Measurements from ENCODE around the gene KCNJ18. TPM values are rescaled to one million over a fixed set of nuclear protein-coding genes. Genes with fewer than 3 reads are reported as not detected.
"Not testable (repeated sequence)": the region's sequence is repeated elsewhere in the genome, so short reads cannot be mapped to it uniquely, and the experiment has no call there.

The KCNJ18 gene
- total RNA-seq, 4 donors from 2014 or later, result not detected

DNA sequence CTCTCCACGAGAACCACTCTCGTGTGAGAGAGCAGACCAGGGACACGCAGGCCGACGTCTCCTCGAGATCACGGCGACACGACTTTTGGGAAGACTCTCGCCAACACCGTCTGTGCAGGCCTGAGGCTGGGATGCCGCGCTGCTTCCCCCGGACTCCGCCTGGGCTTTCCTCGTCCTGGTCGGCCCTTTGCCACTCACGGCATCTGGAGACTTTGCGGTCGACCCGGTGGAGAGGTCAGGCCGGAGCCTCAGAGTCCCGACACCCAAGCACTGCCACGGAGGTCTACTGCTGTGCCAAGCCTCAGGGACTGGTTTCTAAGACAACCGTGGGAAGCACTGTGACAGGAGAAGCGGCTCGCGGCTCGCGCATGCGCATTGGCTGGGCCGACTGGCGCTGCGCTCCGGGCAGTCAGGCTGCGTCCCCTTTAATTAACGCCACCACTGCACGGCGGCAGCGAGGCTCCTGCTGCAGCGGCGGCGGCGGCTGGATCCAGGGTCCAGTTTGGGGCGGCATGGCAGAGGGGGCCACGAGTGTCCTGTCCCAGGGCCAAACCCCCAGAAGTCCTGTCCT is 9.1 kb upstream of the KCNJ18 start:
- not testable (repeated sequence) for DNase-seq

DNA sequence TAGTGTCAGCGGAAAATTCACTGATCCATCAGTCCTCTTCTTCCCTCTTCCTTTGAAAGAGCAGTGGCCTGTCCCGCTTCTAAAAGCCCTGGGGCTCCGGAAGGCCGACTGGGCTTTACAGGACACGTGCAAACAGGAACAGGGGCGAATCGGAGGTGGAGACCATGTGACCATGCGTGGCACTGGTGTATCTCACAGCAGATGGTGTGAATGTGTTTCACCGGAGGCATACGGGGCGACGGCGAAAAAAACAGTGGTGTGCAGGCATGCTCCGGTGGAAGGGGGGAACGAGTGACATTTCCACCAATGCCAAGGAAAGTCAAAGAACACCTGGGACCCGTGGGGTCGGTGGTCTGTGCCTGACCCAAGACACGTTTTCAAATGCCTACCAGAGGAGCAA is 8.4 kb upstream of the KCNJ18 start:
- H3K4me3 ChIP-seq; in situ Hi-C loops (cut with MboI; ENCODE audit: low sequenced_read_pairs in 4 of 4); H3K36me3 ChIP-seq; ATAC-seq; H3K9me3 ChIP-seq; H3K27me3 ChIP-seq; H3K4me1 ChIP-seq; intact Hi-C loops (cut with DNase I; ENCODE audit: low total_unique reads); DNase-seq; H3K27ac ChIP-seq: not testable (repeated sequence)

More for the DNA sequence above, 9.1 kb upstream of the KCNJ18 start:
- ATAC-seq; H3K27me3 ChIP-seq; H3K4me1 ChIP-seq; H3K27ac ChIP-seq; H3K4me3 ChIP-seq; in situ Hi-C loops (cut with MboI; ENCODE audit: low sequenced_read_pairs in 4 of 4); H3K36me3 ChIP-seq; H3K9me3 ChIP-seq; intact Hi-C loops (cut with DNase I; ENCODE audit: low total_unique reads): not testable (repeated sequence)

DNA sequence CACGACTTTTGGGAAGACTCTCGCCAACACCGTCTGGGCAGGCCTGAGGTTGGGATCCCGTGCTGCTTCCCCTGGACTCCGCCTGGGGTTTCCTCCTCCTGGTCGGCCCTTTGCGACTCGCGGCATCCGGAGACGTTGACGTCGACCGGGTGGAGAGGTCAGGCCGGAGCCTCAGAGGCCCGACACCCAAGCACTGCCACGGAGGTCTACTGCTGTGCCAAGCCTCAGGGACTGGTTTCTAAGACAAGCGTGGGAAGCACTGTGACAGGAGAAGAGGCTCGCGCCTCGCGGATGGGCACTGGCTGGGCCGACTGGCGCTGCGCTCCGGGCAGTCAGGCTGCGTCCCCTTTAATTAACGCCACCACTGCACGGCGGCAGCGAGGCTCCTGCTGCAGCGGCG is 7.9 kb upstream of the KCNJ18 start:
- H3K4me1 ChIP-seq; H3K4me3 ChIP-seq; H3K36me3 ChIP-seq; in situ Hi-C loops (cut with MboI; ENCODE audit: low sequenced_read_pairs in 4 of 4); H3K27me3 ChIP-seq; ATAC-seq; DNase-seq; H3K9me3 ChIP-seq; H3K27ac ChIP-seq; intact Hi-C loops (cut with DNase I; ENCODE audit: low total_unique reads): not testable (repeated sequence)

DNA sequence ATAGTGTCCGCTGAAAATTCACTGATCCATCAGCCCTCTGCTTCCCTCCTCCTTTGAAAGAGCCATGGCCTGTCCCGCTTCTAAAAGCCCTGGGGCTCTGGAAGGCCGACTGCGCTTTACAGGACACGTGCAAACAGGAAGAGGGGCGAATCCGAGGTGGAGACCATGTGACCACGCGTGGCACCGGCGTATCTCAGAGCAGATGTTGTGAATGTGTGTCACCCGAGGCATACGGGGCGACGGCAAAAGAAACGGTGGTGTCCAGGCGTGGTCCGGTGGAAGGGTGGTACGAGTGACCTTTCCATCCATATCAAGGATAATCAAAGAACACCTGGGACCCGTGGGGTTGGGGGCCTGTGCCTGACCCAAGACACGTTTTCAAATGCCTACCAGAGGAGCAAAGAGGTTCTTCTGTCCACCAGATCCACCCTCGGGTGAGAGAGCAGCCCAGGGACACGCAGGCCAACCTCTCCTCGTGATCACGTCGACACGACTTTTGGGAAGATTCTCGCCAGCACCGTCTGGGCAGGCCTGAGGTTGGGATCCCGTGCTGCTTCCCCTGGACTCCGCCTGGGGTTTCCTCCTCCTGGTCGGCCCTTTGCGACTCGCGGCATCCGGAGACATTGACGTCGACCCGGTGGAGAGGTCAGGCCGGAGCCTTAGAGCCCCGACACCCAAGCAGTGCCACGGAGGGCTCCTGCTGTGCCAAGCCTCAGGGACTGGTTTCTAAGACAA is 7.1 kb upstream of the KCNJ18 start:
- H3K36me3 ChIP-seq; H3K27ac ChIP-seq; H3K4me1 ChIP-seq; H3K9me3 ChIP-seq; H3K27me3 ChIP-seq; ATAC-seq; DNase-seq; in situ Hi-C loops (cut with MboI; ENCODE audit: low sequenced_read_pairs in 4 of 4); intact Hi-C loops (cut with DNase I; ENCODE audit: low total_unique reads); H3K4me3 ChIP-seq: not testable (repeated sequence)

DNA sequence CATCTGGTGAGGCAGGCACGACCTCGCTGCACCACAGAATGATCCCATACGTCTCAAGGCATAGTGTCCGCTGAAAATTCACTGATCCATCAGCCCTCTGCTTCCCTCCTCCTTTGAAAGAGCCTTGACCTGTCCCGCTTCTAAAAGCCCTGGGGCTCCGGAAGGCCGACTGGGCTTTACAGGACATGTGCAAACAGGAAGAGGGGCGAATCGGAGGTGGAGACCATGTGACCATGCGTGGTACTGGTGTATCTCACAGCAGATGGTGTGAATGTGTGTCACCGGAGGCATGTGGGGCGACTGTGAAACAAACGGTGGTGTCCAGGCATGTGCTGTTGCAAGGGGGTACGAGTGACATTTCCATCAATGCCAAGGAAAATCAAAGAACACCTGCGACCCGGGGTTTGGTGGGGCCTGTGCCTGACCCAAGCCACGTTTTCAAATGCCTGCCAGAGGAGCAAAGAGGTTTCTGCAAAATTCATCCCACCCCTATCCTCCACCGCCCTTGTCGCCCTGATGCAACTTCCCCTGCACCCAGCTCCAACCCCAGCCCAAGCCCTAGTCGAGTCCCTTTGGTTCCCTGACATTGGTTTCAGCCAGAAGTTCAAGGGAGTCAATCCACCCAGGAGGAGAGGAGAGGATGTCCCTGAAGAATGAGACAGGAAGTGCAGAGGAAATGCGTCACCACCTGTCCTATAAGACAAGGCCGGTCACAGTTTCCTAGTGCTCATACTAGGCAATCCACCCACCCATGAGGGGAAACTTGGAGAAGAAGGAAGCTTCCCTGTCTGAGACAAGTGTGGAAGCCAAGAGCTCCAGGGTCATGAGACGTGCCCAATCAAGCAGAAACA is 5.9 kb upstream of the KCNJ18 start:
- Histone ChIP-seq H3K4me1 (no peaks in the 10 kb centered on the region), H3K27ac (no peak overlapping the region), H3K36me3 (no peaks in the 10 kb centered on the region), H3K4me3 (no peak overlapping the region), H3K27me3 (no peaks in the 10 kb centered on the region), H3K9me3 (no peaks in the 10 kb centered on the region)
- intact Hi-C loops (cut with DNase I; ENCODE audit: low total_unique reads) (no loop called here), in situ Hi-C loops (cut with MboI; ENCODE audit: low sequenced_read_pairs in 4 of 4) (no loop called here)
- DNase-seq, result no peak
- TF ChIP-seq POLR2A (IDR thresholded peaks at IDR 0.05), result no peak
- TF ChIP-seq, protein P1, sequence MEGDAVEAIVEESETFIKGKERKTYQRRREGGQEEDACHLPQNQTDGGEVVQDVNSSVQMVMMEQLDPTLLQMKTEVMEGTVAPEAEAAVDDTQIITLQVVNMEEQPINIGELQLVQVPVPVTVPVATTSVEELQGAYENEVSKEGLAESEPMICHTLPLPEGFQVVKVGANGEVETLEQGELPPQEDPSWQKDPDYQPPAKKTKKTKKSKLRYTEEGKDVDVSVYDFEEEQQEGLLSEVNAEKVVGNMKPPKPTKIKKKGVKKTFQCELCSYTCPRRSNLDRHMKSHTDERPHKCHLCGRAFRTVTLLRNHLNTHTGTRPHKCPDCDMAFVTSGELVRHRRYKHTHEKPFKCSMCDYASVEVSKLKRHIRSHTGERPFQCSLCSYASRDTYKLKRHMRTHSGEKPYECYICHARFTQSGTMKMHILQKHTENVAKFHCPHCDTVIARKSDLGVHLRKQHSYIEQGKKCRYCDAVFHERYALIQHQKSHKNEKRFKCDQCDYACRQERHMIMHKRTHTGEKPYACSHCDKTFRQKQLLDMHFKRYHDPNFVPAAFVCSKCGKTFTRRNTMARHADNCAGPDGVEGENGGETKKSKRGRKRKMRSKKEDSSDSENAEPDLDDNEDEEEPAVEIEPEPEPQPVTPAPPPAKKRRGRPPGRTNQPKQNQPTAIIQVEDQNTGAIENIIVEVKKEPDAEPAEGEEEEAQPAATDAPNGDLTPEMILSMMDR (IDR thresholded peaks at IDR 0.05 in 4 of 5, conservative IDR thresholded peaks at IDR 0.05 in 1 of 5), result no peak
- ATAC-seq, result no peak

DNA sequence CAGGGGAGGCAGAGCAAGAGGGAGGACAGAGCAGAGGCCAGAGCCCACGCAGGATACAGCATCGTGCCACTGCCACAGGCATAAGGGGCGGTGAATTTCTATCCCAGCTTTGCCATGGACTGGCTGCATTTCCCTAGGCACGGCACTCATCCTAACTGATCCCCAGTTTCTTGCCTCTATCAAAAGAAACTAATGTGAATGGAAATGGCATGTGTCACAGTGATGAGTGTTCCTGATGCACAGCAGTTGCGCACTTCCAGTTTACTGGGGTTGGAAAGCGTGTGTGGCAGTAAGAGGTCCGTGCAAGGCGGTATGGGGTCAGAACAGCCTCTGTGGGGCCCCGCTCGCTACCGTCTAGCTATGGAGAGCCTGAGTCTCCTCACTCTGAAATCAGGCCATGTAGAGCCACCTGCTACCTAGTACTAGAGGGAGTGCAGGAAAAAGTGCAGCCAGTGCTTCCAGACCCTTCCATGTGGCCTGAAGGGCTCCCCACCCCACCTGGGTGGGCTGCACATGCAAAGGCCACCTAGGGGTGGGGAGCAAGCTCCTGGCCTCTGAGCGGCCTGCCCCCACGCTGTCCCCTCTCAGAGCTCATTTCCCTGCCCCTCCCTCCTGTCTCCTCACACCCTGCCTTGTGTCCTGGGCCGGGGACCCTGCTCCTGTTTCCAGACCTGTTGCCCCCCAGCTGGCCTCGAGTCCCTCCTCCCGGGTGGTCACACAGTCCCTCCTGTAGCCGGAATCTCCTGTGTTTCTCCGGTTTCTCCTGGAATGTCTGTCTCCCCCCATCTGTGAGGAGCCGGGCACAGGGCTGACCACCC is 5.0 kb upstream of the KCNJ18 start:
- intact Hi-C loops (cut with DNase I; ENCODE audit: low total_unique reads), result no loop called here
- H3K27ac ChIP-seq, result no peak overlapping the region
- no peak overlapping the region for H3K4me3 ChIP-seq
- in situ Hi-C loops (cut with MboI; ENCODE audit: low sequenced_read_pairs in 4 of 4), result no loop called here
- no peaks in the 10 kb centered on the region for H3K9me3 ChIP-seq
- no peaks in the 10 kb centered on the region for H3K27me3 ChIP-seq
- ATAC-seq (no peak), DNase-seq (no peak)
- no peak for TF ChIP-seq POLR2A (IDR thresholded peaks at IDR 0.05)
- TF ChIP-seq, protein P1 (IDR thresholded peaks at IDR 0.05 in 4 of 5, conservative IDR thresholded peaks at IDR 0.05 in 1 of 5), result no peak
- H3K4me1 ChIP-seq, result no peaks in the 10 kb centered on the region
- no peaks in the 10 kb centered on the region for H3K36me3 ChIP-seq

Data from gastrocnemius medialis (tissue), 4 donors.